Measurements from ENCODE around the gene ACOXL.

ACOXL gene

GRCh38 chr2:111022633-111023032 lies 290.3 kb downstream of the ACOXL start:
- Histone ChIP-seq H3K4ac (ENCODE audit: low read depth, low read length) (no peak overlapping the region), H3K4me3 (ENCODE audit: low read depth, low read length) (no peak overlapping the region), H3K9me3 (ENCODE audit: insufficient read depth, low read depth, low read length) (peaks cover 3% of the 10 kb centered on the region), H4K8ac (ENCODE audit: low read depth, low read length) (no peak overlapping the region), H2BK5ac (ENCODE audit: low read depth, low read length, poor library complexity) (no peak overlapping the region), H2BK12ac (ENCODE audit: low read length) (no peak overlapping the region), H3K27ac (ENCODE audit: low read depth, low read length) (no peak overlapping the region), H2AFZ (ENCODE audit: insufficient read depth, low read length, poor library complexity) (no peak overlapping the region), H2BK120ac (ENCODE audit: insufficient read depth, low read length, poor library complexity) (no peak overlapping the region), H3K4me1 (ENCODE audit: control insufficient read depth in 1 of 2, insufficient read depth in 2 of 2, low read length in 2 of 2) (no peaks in the 10 kb centered on the region), H2AK5ac (ENCODE audit: low read length) (no peak overlapping the region), H3K18ac (ENCODE audit: low read length) (no peak overlapping the region), H3K79me2 (ENCODE audit: control insufficient read depth, insufficient read depth, low read length, poor library complexity) (no peaks in the 10 kb centered on the region), H3K36me3 (ENCODE audit: control insufficient read depth in 1 of 2, insufficient read depth in 2 of 2, low read length in 2 of 2) (no peaks in the 10 kb centered on the region), H3K4me2 (ENCODE audit: low read length) (no peak overlapping the region), H3K27me3 (ENCODE audit: insufficient read depth, low read length) (no peaks in the 10 kb centered on the region), H3K14ac (ENCODE audit: low read length) (no peak overlapping the region), H3K23ac (ENCODE audit: low read length) (no peak overlapping the region), H4K12ac (ENCODE audit: low read depth, low read length) (no peak overlapping the region), H3K9ac (ENCODE audit: low read length) (no peak overlapping the region), H3K79me1 (ENCODE audit: low read length) (no peaks in the 10 kb centered on the region), H4K91ac (ENCODE audit: low read depth, low read length) (no peak overlapping the region)
- WGBS (ENCODE audit: extremely low coverage, insufficient coverage, insufficient read length) = no CpG with 5 or more reads among the region's 7 CpGs
- no peak for DNase-seq

- Histone ChIP-seq H3K4ac (ENCODE audit: low read depth, low read length) (no peak overlapping the region), H2BK120ac (ENCODE audit: insufficient read depth, low read length, poor library complexity) (no peak overlapping the region), H3K23ac (ENCODE audit: low read length) (no peak overlapping the region)
Measured at GRCh38 chr2:111024496-111024895, 292.1 kb downstream of the ACOXL start.

GRCh38 chr2:111025288-111025687 lies 292.9 kb downstream of the ACOXL start:
- no peak overlapping the region for H2AFZ ChIP-seq (ENCODE audit: insufficient read depth, low read length, poor library complexity)
- no peak overlapping the region for H3K4me2 ChIP-seq (ENCODE audit: low read length)
- H3K14ac ChIP-seq (ENCODE audit: low read length) = no peak overlapping the region
- no peak for DNase-seq
- H4K12ac ChIP-seq (ENCODE audit: low read depth, low read length) = no peak overlapping the region
- no peak overlapping the region for H3K18ac ChIP-seq (ENCODE audit: low read length)
- H3K9me3 ChIP-seq (ENCODE audit: insufficient read depth, low read depth, low read length) = peaks cover 2% of the 10 kb centered on the region
- no peak overlapping the region for H3K23ac ChIP-seq (ENCODE audit: low read length)
- WGBS (ENCODE audit: extremely low coverage, insufficient coverage, insufficient read length) = no CpG with 5 or more reads among the region's 4 CpGs
- H2AK5ac ChIP-seq (ENCODE audit: low read length) = no peak overlapping the region
- H3K9ac ChIP-seq (ENCODE audit: low read length) = no peak overlapping the region
- no peaks in the 10 kb centered on the region for H3K36me3 ChIP-seq (ENCODE audit: control insufficient read depth in 1 of 2, insufficient read depth in 2 of 2, low read length in 2 of 2)
- H3K4me3 ChIP-seq (ENCODE audit: low read depth, low read length) = no peak overlapping the region
- no peaks in the 10 kb centered on the region for H3K27me3 ChIP-seq (ENCODE audit: insufficient read depth, low read length)
- H3K4ac ChIP-seq (ENCODE audit: low read depth, low read length) = no peak overlapping the region
- no peaks in the 10 kb centered on the region for H3K4me1 ChIP-seq (ENCODE audit: control insufficient read depth in 1 of 2, insufficient read depth in 2 of 2, low read length in 2 of 2)
- H4K8ac ChIP-seq (ENCODE audit: low read depth, low read length) = no peak overlapping the region
- H2BK12ac ChIP-seq (ENCODE audit: low read length) = no peak overlapping the region
- no peaks in the 10 kb centered on the region for H3K79me2 ChIP-seq (ENCODE audit: control insufficient read depth, insufficient read depth, low read length, poor library complexity)
- no peaks in the 10 kb centered on the region for H3K79me1 ChIP-seq (ENCODE audit: low read length)
- no peak overlapping the region for H4K91ac ChIP-seq (ENCODE audit: low read depth, low read length)
- H2BK120ac ChIP-seq (ENCODE audit: insufficient read depth, low read length, poor library complexity) = no peak overlapping the region
- H3K27ac ChIP-seq (ENCODE audit: low read depth, low read length) = no peak overlapping the region
- H2BK5ac ChIP-seq (ENCODE audit: low read depth, low read length, poor library complexity) = no peak overlapping the region

More at GRCh38 chr2:111024496-111024895, 292.1 kb downstream of the ACOXL start:
- Histone ChIP-seq H2BK12ac (ENCODE audit: low read length) (no peak overlapping the region), H3K9me3 (ENCODE audit: insufficient read depth, low read depth, low read length) (peaks cover 2% of the 10 kb centered on the region), H2BK5ac (ENCODE audit: low read depth, low read length, poor library complexity) (no peak overlapping the region), H3K18ac (ENCODE audit: low read length) (no peak overlapping the region), H2AFZ (ENCODE audit: insufficient read depth, low read length, poor library complexity) (no peak overlapping the region), H4K12ac (ENCODE audit: low read depth, low read length) (no peak overlapping the region), H4K8ac (ENCODE audit: low read depth, low read length) (no peak overlapping the region), H3K14ac (ENCODE audit: low read length) (no peak overlapping the region), H3K79me1 (ENCODE audit: low read length) (no peaks in the 10 kb centered on the region), H3K36me3 (ENCODE audit: control insufficient read depth in 1 of 2, insufficient read depth in 2 of 2, low read length in 2 of 2) (no peaks in the 10 kb centered on the region), H3K4me1 (ENCODE audit: control insufficient read depth in 1 of 2, insufficient read depth in 2 of 2, low read length in 2 of 2) (no peaks in the 10 kb centered on the region), H3K27ac (ENCODE audit: low read depth, low read length) (no peak overlapping the region), H4K91ac (ENCODE audit: low read depth, low read length) (no peak overlapping the region), H3K4me3 (ENCODE audit: low read depth, low read length) (no peak overlapping the region), H3K9ac (ENCODE audit: low read length) (no peak overlapping the region), H3K27me3 (ENCODE audit: insufficient read depth, low read length) (no peaks in the 10 kb centered on the region), H3K79me2 (ENCODE audit: control insufficient read depth, insufficient read depth, low read length, poor library complexity) (no peaks in the 10 kb centered on the region), H2AK5ac (ENCODE audit: low read length) (no peak overlapping the region), H3K4me2 (ENCODE audit: low read length) (no peak overlapping the region)
- WGBS (ENCODE audit: extremely low coverage, insufficient coverage, insufficient read length) = no CpG with 5 or more reads among the region's 4 CpGs
- no peak for DNase-seq

- no peak overlapping the region for H3K4me3 ChIP-seq (ENCODE audit: low read depth, low read length)
- no peak overlapping the region for H4K91ac ChIP-seq (ENCODE audit: low read depth, low read length)
- no peak overlapping the region for H3K4me2 ChIP-seq (ENCODE audit: low read length)
- no peak overlapping the region for H2BK5ac ChIP-seq (ENCODE audit: low read depth, low read length, poor library complexity)
- H3K79me1 ChIP-seq (ENCODE audit: low read length) = peaks cover 2% of the 10 kb centered on the region
- peaks cover 2% of the 10 kb centered on the region for H3K9me3 ChIP-seq (ENCODE audit: insufficient read depth, low read depth, low read length)
- no peak overlapping the region for H2BK120ac ChIP-seq (ENCODE audit: insufficient read depth, low read length, poor library complexity)
- H4K12ac ChIP-seq (ENCODE audit: low read depth, low read length) = no peak overlapping the region
- H3K14ac ChIP-seq (ENCODE audit: low read length) = no peak overlapping the region
- no peaks in the 10 kb centered on the region for H3K79me2 ChIP-seq (ENCODE audit: control insufficient read depth, insufficient read depth, low read length, poor library complexity)
- H2BK12ac ChIP-seq (ENCODE audit: low read length) = no peak overlapping the region
- H2AK5ac ChIP-seq (ENCODE audit: low read length) = no peak overlapping the region
- H3K36me3 ChIP-seq (ENCODE audit: control insufficient read depth in 1 of 2, insufficient read depth in 2 of 2, low read length in 2 of 2) = no peaks in the 10 kb centered on the region
- H3K9ac ChIP-seq (ENCODE audit: low read length) = no peak overlapping the region
- H3K4ac ChIP-seq (ENCODE audit: low read depth, low read length) = no peak overlapping the region
- H3K23ac ChIP-seq (ENCODE audit: low read length) = no peak overlapping the region
- DNase-seq = no peak
- H4K8ac ChIP-seq (ENCODE audit: low read depth, low read length) = no peak overlapping the region
- H3K27me3 ChIP-seq (ENCODE audit: insufficient read depth, low read length) = no peaks in the 10 kb centered on the region
- H3K4me1 ChIP-seq (ENCODE audit: control insufficient read depth in 1 of 2, insufficient read depth in 2 of 2, low read length in 2 of 2) = peaks cover 6% of the 10 kb centered on the region in 2 experiments
- no peak overlapping the region for H3K27ac ChIP-seq (ENCODE audit: low read depth, low read length)
- no peak overlapping the region for H2AFZ ChIP-seq (ENCODE audit: insufficient read depth, low read length, poor library complexity)
- H3K18ac ChIP-seq (ENCODE audit: low read length) = no peak overlapping the region
Measured at GRCh38 chr2:111028720-111029119, 296.3 kb downstream of the ACOXL start.
